K562 (cell line): ENCODE data around the gene KCND2. TPM values are rescaled to one million over a fixed set of nuclear protein-coding genes. Genes with fewer than 3 reads are reported as not detected.

ENCODE experiments used
- ATAC-seq: fragments of 200-7000 bp; cut with Tn5 transposase; 3 replicates; pipeline ENCODE4 v1.9.1; 2020; ENCODE audit warnings: moderate library complexity
- BruUV-seq: library from RNA; stranded (reverse); fragments of 400-500 nt; replicated peaks from 2 replicates; lab custom pipeline; 2021; lab: Mats Ljungman, UMichigan
- CTCF ChIA-PET: fragments of 300-600 bp; formaldehyde crosslinking; extraction: SDS; loops from one replicate; lab custom pipeline; 2021; ENCODE audit warnings: low intra/inter-chr PET ratio; lab: Yijun Ruan, JAX
- POLR2A ChIA-PET: fragments of 300-600, 350-650 bp; sonication (Branson Sonifier 250); formaldehyde crosslinking; extraction: SDS; loops from one replicate; lab custom pipeline; 2021; ENCODE audit warnings: antibody characterized with exemption, inconsistent platforms; lab: Yijun Ruan, JAX
- DNase-seq, 4 experiments: peaks; one replicate each; pipeline versions ENCODE4 v3.0.0 to v3.0.0-alpha.2; 2011 to 2018; ENCODE audit warnings: low spot score in 3 of 4, mixed read lengths in 3 of 4; ENCODE audit errors: extremely low read depth in 1 of 4
- FAIRE-seq: peaks from 2 replicates; lab custom pipeline; 2011; peaks lifted over from hg19 to GRCh38; lab: Jason Lieb, UNC
- H2AFZ ChIP-seq: 2 replicates; pipeline ENCODE4 v1.6.0; 2011; ENCODE audit warnings: low read depth, low read length, control low read depth, inconsistent platforms
- H3K27ac ChIP-seq: fragments of 200-600 bp; 3 replicates; pipeline ENCODE4 v1.8.0; 2011; ENCODE audit warnings: low read depth, mild to moderate bottlenecking, control low read depth, inconsistent platforms, low read length, moderate library complexity, mixed read lengths; ENCODE audit errors: extremely low read depth
- H3K27me3 ChIP-seq, 2 experiments: fragments of 300-600 bp in 1 of 2; 2 replicates in 1 of 2; 3 replicates in 1 of 2; pipeline versions ENCODE4 v1.6.0 to v1.8.0; 2011; ENCODE audit warnings: inconsistent platforms in 2 of 2, low read length in 2 of 2, mild to moderate bottlenecking in 1 of 2, mixed read lengths in 1 of 2, moderate library complexity in 1 of 2; ENCODE audit not compliant: control insufficient read depth in 2 of 2, insufficient read depth in 2 of 2
- H3K36me3 ChIP-seq: fragments of 300-600 bp; 3 replicates; pipeline ENCODE4 v1.8.0; 2011; ENCODE audit warnings: mild to moderate bottlenecking, low read length, inconsistent platforms; ENCODE audit not compliant: control insufficient read depth, insufficient read depth
- H3K4me1 ChIP-seq, 2 experiments: fragments of 200-600 bp in 1 of 2; replicated peaks in 1 of 2; 2 replicates in 1 of 2; 3 replicates in 1 of 2; pipeline versions ENCODE4 v1.5.1 to v1.8.0; 2011; ENCODE audit warnings: inconsistent platforms in 2 of 2, low read length in 2 of 2, mild to moderate bottlenecking in 1 of 2, mixed read lengths in 1 of 2, moderate library complexity in 1 of 2; ENCODE audit not compliant: control insufficient read depth in 2 of 2, insufficient read depth in 2 of 2
- H3K4me2 ChIP-seq: 2 replicates; pipeline ENCODE4 v1.6.1; 2011; ENCODE audit warnings: low read length, control low read depth, inconsistent platforms, mixed read lengths; ENCODE audit not compliant: insufficient read depth
- H3K4me3 ChIP-seq: fragments of 200-600 bp; sonication (generic), shearing (Covaris generic); 2 replicates; pipeline ENCODE4 v1.5.1; 2016; ENCODE audit warnings: control low read depth, inconsistent platforms
- H3K79me2 ChIP-seq: fragments of 200-600 bp; 3 replicates; pipeline ENCODE4 v1.8.0; 2011; ENCODE audit warnings: low read length, inconsistent platforms; ENCODE audit not compliant: control insufficient read depth, insufficient read depth
- H3K9ac ChIP-seq, 2 experiments: 2 replicates each; pipeline versions ENCODE4 v1.6.0 to v1.6.1; 2011; ENCODE audit warnings: low read depth in 2 of 2, low read length in 2 of 2, control low read depth in 1 of 2, inconsistent platforms in 1 of 2, mild to moderate bottlenecking in 1 of 2, mixed read lengths in 1 of 2; ENCODE audit not compliant: insufficient read depth in 1 of 2
- H3K9me1 ChIP-seq: one replicate; pipeline ENCODE4 v1.6.0; 2011; ENCODE audit warnings: inconsistent platforms, mild to moderate bottlenecking, low read length, moderate library complexity; ENCODE audit not compliant: control insufficient read depth, insufficient read depth
- H3K9me3 ChIP-seq: replicated peaks from 2 replicates; pipeline ENCODE4 v1.5.1; 2011; ENCODE audit warnings: low read depth, low read length, inconsistent platforms; ENCODE audit not compliant: control insufficient read depth, insufficient read depth
- H4K20me1 ChIP-seq: replicated peaks from 2 replicates; pipeline ENCODE4 v1.6.1; 2011; ENCODE audit warnings: low read length, inconsistent platforms, mixed read lengths; ENCODE audit not compliant: control insufficient read depth, insufficient read depth
- EGR1 ChIP-seq: fragments of 450-650 bp; conservative IDR thresholded peaks from 2 replicates; pipeline ENCODE4 v1.6.1; 2017; ENCODE audit warnings: mild to moderate bottlenecking
- GABPB1 ChIP-seq: sonication (generic); formaldehyde crosslinking; IDR thresholded peaks from 2 replicates; pipeline ENCODE4 v1.8.0; 2022; ENCODE audit warnings: mild to moderate bottlenecking, missing genetic modification reagents
- PBX2 ChIP-seq, 2 experiments: IDR thresholded peaks in 1 of 2; conservative IDR thresholded peaks in 1 of 2; 2 replicates each; pipeline ENCODE4 v1.6.1; 2016; ENCODE audit warnings: low read depth in 2 of 2, mild to moderate bottlenecking in 1 of 2, missing compliant biosample characterization in 1 of 2, missing genetic modification characterization in 1 of 2, moderate library complexity in 1 of 2
- WGBS: fragments of 100-300 bp; shearing (Covaris generic); methylation state at CpG from one replicate; pipeline ENCODE4 v1.1.6; 2016; ENCODE audit warnings: low coverage, mixed read lengths; ENCODE audit not compliant: insufficient coverage; ENCODE audit errors: missing lambda C conversion rate; 5-methylcytosine and 5-hydroxymethylcytosine counted together
- in situ Hi-C: fragments of 300-500 bp; cut with MboI; formaldehyde crosslinking; loops from 4 replicates; pipeline ENCODE4 v1.15.0; 2018; ENCODE audit warnings: inconsistent platforms, mixed read lengths
- intact Hi-C: fragments of 100-400 bp; cut with micrococcal nuclease; formaldehyde crosslinking; loops from 2 replicates; pipeline ENCODE4 v1.14.2; 2022
- polyA plus RNA-seq, 8 experiments: library from polyadenylated mRNA; depleted of rRNA in 4 of 8; stranded (reverse) in 5 of 8; unstranded in 3 of 8; fragments of >200 nt; fragmentation: Nextera tagmentation in 2 of 8; fragmentation: Illumina TruSeq in 1 of 8; extraction: Ambion mirVana in 2 of 8; extraction: Trizol in 1 of 8; gene quantifications; 2 replicates each; pipeline versions ENCODE4 v1.2.1 to v1.2.3, GENCODE V29; 2011 to 2014; ENCODE audit warnings: inconsistent platforms in 1 of 8, missing spikeins in 1 of 8
- total RNA-seq, 7 experiments: library from RNA; depleted of rRNA in 6 of 7; stranded (reverse); fragments of >200 nt in 6 of 7; fragmentation: Illumina TruSeq in 2 of 7; extraction: Trizol in 2 of 7; gene quantifications; 2 replicates each; pipeline versions ENCODE4 v1.2.1 to v1.2.3, GENCODE V29; 2011 to 2021; ENCODE audit warnings: low replicate concordance in 1 of 7

Gene KCND2
- total and polyA plus RNA-seq, 9 of the 15 experiments (the other 6 are each of a cell fraction or from before 2014, with no cell fraction given) = 0.03 to 0.12 TPM; not detected in 7

- TF ChIP-seq PBX2 (CRISPR knock-in tag; IDR thresholded peaks at IDR 0.05; ENCODE audit: low read depth) = no peak
- no peak for TF ChIP-seq PBX2 (tag; conservative IDR thresholded peaks at IDR 0.05; ENCODE audit: low read depth)
- TF ChIP-seq EGR1 = no peak
Measured at GRCh38 chr7:120538335-120538734, 265.4 kb downstream of the KCND2 start (continued).

- no peak for FAIRE-seq
- no peak overlapping the region for H3K9ac ChIP-seq
- H2AFZ ChIP-seq = no peak overlapping the region
- H3K79me2 ChIP-seq = no peaks in the 10 kb centered on the region
- no peak overlapping the region for H3K27ac ChIP-seq
- no peak for TF ChIP-seq GABPB1 (CRISPR knock-in tag)
- WGBS = 1% methylated on average over 5 of the region's 5 CpGs
- no peaks in the 10 kb centered on the region for H3K27me3 ChIP-seq
- in situ Hi-C loops (no loop called here), intact Hi-C loops (no loop called here)
- no peak overlapping the region for H3K4me2 ChIP-seq
- no peak for ATAC-seq
- no peak overlapping the region for H3K4me3 ChIP-seq
- POLR2A ChIA-PET = no interaction called here
- CTCF ChIA-PET = no interaction called here
- DNase-seq = no peak
- no peaks in the 10 kb centered on the region for H4K20me1 ChIP-seq
- no peaks in the 10 kb centered on the region for H3K36me3 ChIP-seq
- no peaks in the 10 kb centered on the region for H3K9me3 ChIP-seq
- no peaks in the 10 kb centered on the region for H3K9me1 ChIP-seq
- no TSS peak for BruUV-seq
- no peaks in the 10 kb centered on the region for H3K4me1 ChIP-seq
Measured at GRCh38 chr7:120539321-120539720, 266.3 kb downstream of the KCND2 start.
